Progenitor cell of endocrine pancreas (in vitro differentiated cells): ENCODE data around the gene CST8. TPM values are rescaled to one million over a fixed set of nuclear protein-coding genes. Genes with fewer than 3 reads are reported as not detected.

Experiments
- DNase-seq: peaks from one replicate; pipeline ENCODE4 v3.0.0; 2021; ENCODE audit warnings: low spot score; ENCODE audit not compliant: unreplicated experiment
- H3K27ac Mint-ChIP-seq: 2 replicates; pipeline ENCODE4 v1.8.0; 2021; ENCODE audit warnings: mild to moderate bottlenecking, moderate library complexity, mixed read lengths
- H3K27me3 Mint-ChIP-seq: 2 replicates; pipeline ENCODE4 v1.8.0; 2021; ENCODE audit warnings: mixed read lengths
- H3K36me3 Mint-ChIP-seq: 2 replicates; pipeline ENCODE4 v1.8.0; 2022; ENCODE audit warnings: mixed read lengths; ENCODE audit not compliant: insufficient read depth
- H3K4me1 Mint-ChIP-seq: 2 replicates; pipeline ENCODE4 v1.8.0; 2021; ENCODE audit warnings: low read depth, mixed read lengths
- H3K4me3 Mint-ChIP-seq: 2 replicates; pipeline ENCODE4 v1.8.0; 2021; ENCODE audit warnings: low read depth, mild to moderate bottlenecking, moderate library complexity, mixed read lengths
- H3K9me3 Mint-ChIP-seq: 2 replicates; pipeline ENCODE4 v1.8.0; 2021; ENCODE audit warnings: low read depth, mixed read lengths
- total RNA-seq: library from RNA; stranded (reverse); gene quantifications from 2 replicates; pipeline ENCODE4 v1.2.1, GENCODE V29; 2021
- TF ChIP-seq, protein P1 (sequence below): fragments of 200-600 bp; sonication (generic); IDR thresholded peaks from one replicate; pipeline ENCODE4 v1.5.0; 2021; ENCODE audit warnings: antibody characterized with exemption, mild to moderate bottlenecking; ENCODE audit not compliant: unreplicated experiment

The CST8 gene
- total RNA-seq, 1 donor from 2014 or later, result not detected

DNA sequence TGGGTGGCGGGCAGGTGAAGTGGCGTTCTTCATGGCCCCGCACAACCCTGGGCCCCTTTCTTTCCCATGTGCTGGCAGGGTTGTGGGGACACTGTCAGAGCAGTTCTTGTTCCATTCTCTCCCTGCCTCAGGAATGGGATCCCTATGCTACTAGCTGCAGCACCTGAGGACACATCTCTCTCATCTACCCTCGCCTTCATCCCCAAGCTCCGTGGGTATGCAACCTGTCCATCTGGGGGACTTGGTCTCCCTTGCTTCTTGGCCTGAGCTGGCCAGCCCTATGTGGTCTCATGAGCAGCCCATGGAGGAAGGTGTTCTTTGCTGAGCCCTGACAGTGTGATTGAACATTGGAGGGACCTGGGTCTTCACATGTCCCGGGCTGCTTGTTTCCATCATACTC is 53.2 kb downstream of the CST8 start:
- DNase-seq, result no peak
- Mint-ChIP-seq H3K4me1 (peaks cover 6% of the 10 kb centered on the region), H3K4me3 (no peak overlapping the region), H3K36me3 (no peaks in the 10 kb centered on the region), H3K27me3 (peaks cover 3% of the 10 kb centered on the region), H3K27ac (no peak overlapping the region), H3K9me3 (no peaks in the 10 kb centered on the region)
- TF ChIP-seq, protein P1, sequence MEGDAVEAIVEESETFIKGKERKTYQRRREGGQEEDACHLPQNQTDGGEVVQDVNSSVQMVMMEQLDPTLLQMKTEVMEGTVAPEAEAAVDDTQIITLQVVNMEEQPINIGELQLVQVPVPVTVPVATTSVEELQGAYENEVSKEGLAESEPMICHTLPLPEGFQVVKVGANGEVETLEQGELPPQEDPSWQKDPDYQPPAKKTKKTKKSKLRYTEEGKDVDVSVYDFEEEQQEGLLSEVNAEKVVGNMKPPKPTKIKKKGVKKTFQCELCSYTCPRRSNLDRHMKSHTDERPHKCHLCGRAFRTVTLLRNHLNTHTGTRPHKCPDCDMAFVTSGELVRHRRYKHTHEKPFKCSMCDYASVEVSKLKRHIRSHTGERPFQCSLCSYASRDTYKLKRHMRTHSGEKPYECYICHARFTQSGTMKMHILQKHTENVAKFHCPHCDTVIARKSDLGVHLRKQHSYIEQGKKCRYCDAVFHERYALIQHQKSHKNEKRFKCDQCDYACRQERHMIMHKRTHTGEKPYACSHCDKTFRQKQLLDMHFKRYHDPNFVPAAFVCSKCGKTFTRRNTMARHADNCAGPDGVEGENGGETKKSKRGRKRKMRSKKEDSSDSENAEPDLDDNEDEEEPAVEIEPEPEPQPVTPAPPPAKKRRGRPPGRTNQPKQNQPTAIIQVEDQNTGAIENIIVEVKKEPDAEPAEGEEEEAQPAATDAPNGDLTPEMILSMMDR, result no peak

Other genes starting within 250 kb of the CST8 start
- gene NXT1, start 140.3 kb upstream of the CST8 start, total RNA-seq, result 19.2 and 21.2 TPM in 2 replicates
- gene GZF1, start 128.9 kb upstream of the CST8 start, total RNA-seq, result 14.3 and 17.8 TPM in 2 replicates
- 20.1 and 22.2 TPM in 2 replicates for gene NAPB, start 69.6 kb upstream of the CST8 start, total RNA-seq
- not detected in 2 replicates for gene CSTL1, start 51.4 kb upstream of the CST8 start, total RNA-seq
- not detected in 2 replicates for gene CST11, start 38.2 kb upstream of the CST8 start, total RNA-seq
- not detected in 2 replicates for gene CST9L, start 77.4 kb downstream of the CST8 start, total RNA-seq
- not detected in 2 replicates for gene CST9, start 114.8 kb downstream of the CST8 start, total RNA-seq
- gene CST3, start 146.8 kb downstream of the CST8 start, total RNA-seq, result 247 and 257 TPM in 2 replicates
- gene CST4, start 197.9 kb downstream of the CST8 start, total RNA-seq, result not detected in 2 replicates